Stimulated activated CD4-positive, alpha-beta T cell treated with anti-CD3 and anti-CD28 coated beads, Interleukin-12 subunit alpha, Interleukin-12 subunit beta, amount 100 ng/mL, for 4 hours (primary cell): ENCODE results near the gene NRCAM.

Source experiments
- DNase-seq: peaks from one replicate; pipeline ENCODE4 v3.0.0-alpha.2; 2020

NRCAM gene

DNA sequence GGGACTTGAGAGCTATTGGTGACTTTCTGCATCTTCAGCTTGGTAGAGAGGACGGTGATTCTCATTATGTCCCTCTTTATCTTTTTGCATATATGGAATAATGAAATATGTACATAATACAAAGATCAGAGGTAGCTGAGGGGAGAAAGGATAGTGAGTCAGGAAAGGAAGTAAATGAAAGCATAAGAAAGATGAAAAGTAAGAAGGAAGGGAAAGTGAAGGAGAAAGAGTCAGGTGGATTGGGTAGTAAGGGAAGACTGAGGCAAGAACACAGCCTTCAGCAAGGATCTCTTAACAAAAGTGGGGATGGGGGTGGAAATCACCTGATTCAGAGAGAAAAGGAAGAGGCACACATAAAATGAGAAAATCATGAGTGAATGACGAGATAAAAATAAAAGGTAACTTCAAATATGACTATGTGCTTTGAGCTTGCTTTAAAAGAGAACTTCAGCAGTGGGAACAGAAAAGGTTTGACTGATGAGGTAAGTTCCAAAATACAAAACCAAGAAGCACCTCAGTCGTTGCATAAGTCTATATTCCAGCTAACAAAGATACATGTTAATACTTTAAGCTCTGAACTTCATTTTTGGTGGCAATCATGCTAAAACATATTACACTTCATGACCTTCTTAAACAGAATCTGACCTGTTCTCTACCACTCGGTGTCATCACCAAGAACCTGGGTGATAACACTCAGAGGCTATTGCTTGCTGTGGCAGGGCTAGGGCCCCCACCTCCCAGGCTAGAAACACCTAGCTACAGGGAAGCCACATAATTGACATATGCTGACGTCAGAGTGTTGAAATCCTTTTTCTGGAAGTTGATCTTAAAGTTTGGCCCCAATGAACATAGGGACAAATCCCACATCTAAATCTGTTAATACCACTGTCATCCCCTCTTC is 32.9 kb downstream of the NRCAM start:
- no peak for DNase-seq

DNA sequence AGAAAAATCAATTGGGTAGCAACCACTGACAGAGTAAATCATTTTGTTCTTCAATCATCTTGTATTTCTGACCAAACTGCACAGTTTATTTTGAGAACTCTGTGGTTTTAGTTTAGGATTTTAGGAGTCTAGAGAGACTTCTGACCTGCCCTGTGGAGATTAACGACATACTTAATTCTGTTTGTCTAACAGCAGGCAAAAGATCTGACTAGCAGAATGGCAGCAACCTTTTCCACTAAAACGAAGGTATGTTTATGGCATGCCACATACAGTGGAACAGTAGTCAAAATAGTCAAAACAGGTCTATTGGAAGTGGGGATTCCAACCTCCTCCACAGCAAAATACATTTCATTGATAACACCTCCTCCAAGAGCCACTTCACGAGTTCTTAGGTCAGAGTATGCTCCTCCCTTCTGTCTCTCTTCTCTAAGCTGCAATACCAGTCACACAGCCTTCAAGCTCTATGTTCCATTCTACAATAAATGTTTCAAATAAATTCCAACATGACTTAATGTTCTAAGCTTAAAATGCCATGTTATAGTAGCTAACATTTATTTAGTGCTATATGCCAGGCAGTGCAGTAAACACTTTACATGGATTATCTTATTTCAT is 34.4 kb downstream of the NRCAM start:
- no peak for DNase-seq

DNA sequence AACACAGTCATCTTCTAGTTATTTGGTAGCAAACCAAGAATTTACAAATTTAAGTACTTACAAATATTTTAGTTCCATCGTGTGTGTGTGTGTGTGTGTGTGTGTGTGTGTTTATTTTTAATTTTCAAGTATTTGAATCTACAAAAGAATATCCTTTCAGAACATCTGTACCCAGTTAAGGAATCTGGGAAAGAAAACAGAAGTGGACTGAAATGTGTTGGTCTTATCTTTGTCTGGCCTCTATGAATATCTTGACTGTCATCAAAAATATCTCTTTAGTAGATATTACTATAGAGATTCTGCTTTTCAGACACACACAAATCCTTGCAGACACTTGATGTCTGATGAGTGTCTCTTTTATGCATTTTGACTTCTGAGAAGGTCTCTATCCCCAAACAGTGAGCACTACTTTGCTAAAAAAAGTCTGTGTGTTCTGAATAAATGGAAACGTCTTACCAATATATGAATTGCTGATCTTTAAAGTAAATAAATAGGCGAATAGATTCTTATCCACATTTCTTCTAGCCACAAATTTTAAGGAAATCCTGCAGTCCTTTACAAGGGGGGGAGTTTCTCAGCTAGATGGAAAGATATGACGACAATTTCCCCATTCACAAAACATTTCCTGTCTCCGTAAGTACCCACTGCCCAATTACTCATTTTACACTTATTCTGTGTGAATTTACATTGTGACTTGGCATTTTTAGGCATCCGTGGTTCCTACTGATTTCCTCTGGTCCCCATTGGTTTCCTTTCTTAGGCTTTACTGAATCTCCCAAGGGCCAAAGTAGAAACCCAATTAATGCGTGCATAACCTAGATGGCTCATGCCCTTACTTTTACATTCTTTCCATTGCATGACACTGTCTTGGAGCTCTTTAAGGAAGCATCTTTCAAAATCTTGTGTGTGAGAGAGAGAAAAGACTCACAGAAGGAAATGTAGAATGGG is 36.0 kb downstream of the NRCAM start:
- DNase-seq = no peak

DNA sequence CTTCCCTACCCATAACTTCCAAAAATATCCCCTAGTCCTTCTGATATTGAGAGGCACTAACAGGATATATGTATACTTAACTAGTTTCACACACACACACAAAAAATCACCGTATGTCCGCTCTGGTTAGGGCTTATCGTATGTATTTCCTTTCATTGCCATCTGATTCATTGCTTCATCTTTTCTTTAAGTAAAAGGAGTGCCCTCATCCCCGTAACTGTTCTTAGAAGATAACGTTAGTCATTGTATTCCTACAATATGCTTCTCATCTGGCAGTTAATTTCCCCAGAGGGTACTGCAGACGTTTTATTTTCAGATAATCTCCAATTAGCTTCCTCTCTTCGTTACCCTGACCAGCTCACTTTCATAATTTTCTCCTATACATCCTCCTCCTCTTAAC is 37.3 kb downstream of the NRCAM start:
- DNase-seq = no peak

DNA sequence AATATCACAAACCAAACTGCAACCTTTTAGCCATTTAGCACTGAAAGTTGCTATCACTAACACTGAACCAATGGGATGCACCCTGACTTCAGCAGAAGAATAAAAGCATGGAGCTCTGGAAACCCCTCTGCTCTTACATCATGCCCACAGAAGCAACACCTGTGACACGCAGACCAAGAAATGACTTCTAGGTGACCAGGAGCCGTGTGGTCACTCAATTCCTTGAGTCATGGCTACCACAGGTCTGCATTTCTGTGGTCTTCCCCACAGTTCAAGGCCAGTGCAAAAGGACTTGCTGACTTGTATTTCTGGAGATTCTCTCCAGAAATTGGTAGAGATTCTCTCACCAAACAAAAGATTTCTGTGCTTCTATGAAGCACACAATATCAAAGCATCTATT is 38.3 kb downstream of the NRCAM start:
- no peak for DNase-seq

DNA sequence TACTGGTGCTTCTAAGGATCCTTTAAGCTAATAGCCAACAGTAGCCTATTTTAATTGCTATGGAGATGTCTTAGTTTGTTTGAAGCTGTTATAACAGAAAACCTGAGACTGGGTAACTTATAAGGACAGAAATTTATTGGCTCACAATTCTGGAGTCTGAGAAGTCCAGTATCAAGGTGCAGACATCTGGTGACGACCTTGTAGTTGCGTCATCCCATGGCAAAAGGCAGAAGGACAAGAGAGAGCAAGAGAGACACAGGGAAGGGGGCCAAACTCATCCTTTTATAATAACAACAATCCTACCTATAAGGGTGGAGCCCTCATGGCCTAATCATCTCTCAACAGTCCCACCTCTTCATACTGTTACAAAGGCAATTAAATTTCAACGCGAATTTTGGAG is 39.1 kb downstream of the NRCAM start:
- no peak for DNase-seq

DNA sequence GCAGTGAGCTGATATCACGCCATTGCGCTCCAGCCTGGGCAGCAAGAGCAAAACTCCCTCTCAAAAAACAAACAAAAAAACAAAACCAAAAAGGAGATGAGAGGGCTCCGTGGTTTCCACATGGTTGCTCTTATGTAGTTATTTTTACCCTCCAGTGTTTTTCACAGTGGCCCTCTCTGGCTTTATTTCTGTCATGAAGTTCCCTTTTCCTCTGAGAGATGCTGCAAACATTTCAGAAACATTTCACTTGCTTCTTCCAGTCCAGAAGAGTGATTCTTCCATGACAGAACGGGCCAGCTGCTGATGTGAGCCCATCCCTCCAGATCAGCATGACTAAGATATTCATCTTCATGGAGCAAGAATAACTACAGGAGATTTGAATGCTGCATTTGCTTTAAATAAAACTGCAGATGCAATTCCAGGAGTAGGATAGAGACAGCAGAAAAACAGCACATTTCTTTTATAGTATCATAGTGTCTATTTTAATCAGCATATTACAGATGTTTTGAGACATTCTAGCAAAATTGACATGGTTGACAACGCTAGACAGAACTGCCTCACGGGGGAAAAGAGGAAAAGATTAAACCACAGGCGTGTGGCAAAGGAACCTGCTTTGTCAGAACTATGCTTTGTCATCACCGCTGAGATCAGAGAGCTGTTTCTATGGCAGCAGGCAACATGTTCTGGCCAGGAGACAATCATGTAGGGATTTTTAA is 40.3 kb downstream of the NRCAM start:
- DNase-seq = no peak

DNA sequence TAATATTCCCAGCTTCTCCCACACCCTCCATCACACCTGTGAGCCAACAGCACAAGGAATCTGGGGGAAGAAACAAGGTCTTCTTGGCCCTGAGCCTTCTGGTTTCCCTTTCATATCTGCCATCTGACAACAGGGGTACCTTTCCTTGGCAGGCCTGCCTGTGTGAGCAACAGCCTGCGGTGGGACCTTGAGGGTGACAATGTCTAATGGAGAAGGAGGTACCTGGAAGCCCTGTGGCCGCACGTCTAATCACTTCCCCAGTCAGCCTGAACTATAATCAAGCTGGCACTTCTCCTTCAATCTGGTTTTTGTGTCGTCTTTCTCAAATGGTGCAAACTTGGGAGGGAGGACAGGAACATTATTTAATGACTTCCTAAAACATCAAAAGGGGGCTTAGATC is 41.2 kb downstream of the NRCAM start:
- no peak for DNase-seq

DNA sequence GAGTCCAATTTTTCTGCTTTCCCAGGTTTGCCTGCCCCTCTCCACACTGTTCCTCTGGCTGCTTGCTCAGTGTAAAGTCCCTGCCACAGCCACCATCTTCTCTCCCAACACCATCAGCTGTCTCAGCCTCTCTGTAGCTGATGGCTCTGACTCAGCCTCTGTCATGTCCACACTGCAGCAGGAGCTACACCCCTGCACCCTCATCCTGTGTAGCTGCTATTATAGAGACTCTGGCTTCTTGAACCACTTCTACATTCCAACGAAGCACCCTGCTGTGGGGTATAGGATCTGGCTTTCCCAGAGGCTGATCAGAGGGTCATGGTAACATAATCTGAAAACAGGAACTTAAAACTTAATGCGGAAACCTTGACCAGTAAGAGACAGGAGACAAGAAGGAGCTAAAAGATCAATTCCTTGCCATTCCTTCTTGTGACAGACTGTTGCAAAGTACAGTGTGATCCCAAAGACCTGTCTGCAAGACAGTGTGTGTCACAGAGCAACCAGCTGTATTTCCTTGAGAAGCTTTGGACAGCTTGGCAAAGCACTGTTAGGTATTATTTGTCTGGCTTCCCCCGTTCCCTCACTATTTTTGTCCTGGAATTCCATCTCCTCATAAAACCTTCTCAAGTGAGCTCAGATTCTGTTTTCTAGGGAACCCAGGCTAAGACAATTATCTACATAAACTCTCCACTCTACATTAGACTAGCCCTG is 42.3 kb downstream of the NRCAM start:
- DNase-seq = no peak

DNA sequence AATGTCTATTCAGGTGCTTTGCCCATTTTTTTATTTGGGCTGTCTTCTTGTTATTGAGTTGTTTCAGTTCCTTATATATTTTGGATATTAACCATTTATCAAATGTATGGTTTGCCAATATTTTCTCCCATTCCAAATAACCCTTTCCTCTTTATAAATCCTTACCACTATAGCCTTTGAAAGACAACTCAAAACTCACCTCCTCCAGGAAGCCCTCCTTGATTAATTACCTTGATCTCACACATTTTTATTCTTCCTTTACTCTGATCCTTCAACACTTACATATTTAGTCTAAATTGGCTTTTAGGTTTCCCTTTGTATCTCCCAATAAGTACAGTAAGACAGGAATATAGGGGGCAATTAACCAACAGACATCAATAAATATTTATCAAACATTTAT is 42.9 kb downstream of the NRCAM start:
- no peak for DNase-seq

DNA sequence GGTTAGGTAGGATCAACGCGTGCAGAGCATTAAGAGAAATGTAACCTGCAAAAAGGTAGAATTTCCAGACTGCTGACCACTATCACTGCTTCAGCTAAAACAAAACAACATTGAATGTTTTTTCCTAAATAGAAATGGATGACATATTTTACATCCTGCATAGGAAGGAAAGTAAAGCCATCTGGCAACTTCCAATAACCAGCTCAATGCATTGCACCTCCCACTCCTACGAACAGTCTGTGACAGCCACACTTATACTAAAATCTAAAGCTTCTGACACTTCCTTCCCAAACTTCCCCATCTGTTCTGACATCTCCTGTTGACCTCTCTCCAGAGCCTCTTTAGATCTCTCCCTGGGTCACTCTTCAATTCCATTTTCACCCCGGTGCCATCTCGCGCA is 47.1 kb downstream of the NRCAM start:
- DNase-seq = no peak

DNA sequence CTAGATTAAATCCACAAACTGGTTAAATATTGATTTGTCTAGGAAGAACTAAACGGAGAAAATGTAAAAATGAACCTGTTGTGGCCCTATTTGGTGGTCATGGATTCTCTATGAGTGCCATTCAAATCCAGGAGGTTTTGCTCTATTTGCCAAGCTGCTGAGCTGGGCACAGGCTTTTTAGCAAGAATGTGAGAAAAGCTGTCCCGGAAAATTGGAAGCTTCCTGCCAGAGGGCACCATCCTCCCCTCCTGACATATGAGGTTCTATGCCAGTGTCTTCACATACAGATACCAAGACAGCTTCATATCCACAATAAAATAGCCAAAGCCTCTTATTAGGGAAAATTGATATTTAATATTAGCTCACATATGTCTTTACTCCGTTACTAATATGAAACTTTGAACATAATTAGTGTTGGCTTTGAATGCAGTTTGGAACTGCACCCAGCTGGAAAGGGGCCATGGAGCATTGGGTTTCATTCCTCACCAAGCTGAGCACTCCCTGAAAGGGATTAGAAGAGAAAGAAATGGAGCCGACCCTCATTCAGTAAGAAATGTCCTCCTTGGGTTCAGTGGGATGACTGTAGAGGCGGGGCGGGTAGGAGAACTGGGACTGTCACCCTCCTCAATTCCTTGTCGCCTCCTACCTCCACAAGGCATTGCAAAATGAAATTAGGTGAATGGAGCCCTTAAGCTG is 47.8 kb downstream of the NRCAM start:
- DNase-seq = no peak

DNA sequence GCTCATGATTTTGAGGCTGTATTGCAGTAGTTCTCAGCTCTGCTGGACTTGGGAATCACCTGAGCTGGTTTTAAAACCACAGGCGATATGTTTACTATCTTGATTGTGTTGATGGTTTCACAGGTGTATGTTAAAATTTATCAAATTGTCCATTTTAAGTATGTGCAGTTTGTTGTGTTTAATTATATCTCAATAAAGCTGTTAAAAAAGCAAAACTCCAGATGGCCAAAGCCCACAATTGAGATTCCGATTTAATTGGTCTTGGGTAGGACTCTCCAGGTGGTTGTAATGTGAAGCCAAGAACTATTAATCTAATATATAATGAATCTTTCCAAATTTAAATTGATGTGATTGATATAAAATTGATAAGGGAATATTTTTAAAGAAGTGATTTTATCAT is 48.6 kb downstream of the NRCAM start:
- no peak for DNase-seq

DNA sequence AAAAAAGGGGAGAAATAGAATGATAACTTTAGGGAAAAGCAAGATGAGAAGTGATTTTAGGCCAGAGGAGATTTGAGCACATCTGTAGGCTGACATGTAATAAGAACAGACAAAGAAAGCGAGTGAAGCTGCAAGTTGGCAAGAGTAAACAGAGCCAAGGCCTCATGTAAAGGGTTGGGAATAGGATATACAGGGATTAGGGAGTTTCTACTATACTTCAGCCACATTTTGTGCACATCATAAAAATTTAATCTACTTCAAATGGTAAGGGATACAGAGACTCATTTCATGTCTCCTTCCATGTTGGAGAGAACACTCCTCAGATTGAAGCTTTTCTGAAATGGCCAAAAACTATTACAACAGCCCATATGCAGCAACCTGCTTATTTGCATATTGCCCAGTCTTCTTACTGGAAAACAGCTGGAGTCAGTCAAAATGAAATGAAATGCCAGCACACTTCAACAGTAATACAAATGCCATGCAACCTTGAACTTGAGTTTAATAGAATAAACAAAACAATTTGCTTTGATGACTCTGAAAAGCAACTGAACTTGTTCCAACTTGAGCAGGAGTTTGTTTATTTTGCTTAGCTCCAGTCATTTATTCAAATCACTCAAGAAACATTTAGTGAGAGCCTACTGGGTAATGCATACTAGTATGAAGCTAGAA is 49.9 kb downstream of the NRCAM start:
- no peak for DNase-seq

DNA sequence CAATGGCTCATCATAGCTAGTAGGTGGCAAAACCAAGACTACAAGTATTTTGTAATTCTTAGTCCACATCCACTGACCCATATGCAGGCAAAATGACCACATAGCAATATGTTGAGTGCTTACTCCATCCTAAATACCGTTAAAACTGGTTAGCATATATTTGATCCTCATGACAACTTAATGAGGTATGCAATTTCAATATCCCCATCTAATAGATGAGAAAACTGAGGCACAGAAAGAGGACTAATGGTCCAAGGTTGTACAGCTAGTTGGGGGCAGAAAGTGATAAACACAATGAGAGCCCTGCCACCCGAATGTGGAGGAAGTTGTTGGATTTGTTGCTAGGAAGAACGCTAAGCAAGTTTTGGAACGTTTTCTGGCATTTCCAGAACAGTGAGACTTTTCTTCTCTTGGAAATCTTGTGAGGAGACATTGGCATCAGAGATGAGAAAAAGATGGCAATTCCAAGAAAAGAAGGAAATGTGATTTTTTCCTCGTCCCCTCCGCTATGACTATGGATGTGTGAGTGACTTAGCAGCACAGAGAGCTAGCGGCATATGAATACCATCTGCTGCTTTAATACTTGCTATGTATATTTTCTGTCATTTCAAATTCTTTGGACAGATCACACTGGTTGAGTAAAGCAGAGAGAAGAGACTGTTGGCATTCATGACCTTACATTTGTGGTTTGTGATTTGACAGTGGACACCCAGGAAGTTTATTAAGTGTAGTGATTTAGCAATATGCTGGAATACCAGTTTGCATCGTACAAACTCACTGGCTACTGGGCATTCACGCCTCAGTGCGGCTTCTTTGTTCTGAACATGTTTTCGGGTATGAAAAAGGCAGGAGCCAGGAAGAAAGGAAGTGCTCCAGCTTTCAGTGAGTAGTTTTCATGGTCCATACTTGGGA is 51.5 kb downstream of the NRCAM start:
- DNase-seq = no peak

DNA sequence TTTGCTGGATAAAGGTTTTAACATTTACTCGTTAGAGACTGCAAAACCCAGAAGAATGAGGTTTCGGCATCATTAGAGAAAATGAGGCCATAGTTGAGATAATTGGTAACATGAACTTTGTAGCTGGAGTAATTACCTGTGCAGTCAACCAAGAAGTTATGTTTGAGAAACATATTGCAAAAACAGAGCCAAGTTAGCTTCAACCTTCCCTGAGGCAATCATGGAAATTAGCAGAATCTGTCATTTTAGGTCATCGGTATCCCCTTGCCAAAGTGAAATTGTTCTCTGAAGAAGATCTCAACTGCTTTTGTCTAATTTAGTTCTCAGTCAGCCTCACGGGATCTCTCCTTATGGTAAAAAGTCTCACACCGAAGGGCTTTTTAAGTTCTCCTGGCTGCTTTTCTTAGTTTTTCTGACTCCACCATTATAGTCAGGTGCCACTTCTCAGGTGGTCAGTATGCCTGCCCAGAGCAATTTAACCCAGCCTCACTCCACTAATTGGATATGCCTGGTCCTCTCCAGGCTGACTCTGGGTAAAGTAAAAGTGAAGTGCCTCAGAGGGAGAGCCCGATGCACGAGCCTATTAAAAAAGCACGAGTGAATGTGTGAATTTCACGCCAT is 52.5 kb downstream of the NRCAM start:
- DNase-seq = no peak

DNA sequence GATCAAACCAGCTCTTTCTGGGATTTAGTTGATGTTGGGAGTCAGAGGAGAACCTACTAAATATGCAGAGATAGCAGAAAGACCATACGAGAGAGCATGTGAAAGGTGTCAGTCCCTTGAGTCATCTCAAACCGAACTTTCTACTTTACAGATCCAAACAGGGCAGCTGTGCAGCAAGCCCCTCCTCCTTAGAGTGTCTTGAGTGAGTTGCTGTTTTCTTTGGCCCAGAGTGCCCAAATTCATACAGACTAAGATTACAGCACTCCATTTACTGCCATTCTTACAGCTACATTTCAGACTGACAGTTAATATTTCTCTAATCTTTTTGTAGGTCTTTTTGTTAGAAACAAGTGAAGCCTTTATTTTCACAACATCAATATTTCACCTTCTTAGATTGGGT is 53.4 kb downstream of the NRCAM start:
- DNase-seq = no peak

DNA sequence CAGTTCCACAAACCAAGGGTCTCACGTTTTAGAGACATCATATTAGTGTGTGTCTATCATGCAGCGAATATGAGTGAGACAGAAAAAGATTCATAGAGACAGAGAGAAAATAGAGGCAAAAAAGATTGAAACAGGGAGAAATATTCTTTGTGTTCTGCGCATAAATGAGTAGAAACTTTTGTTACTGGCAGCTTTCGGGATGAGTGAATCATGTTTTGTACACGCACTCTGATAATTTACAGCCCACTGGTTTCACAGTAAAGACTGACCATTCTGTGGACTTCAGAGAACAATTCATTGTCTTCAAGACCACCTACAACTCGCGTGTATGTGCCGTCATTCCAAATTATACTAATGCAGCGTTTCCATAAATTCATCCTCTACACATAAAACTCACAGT is 60.2 kb downstream of the NRCAM start:
- DNase-seq = no peak

DNA sequence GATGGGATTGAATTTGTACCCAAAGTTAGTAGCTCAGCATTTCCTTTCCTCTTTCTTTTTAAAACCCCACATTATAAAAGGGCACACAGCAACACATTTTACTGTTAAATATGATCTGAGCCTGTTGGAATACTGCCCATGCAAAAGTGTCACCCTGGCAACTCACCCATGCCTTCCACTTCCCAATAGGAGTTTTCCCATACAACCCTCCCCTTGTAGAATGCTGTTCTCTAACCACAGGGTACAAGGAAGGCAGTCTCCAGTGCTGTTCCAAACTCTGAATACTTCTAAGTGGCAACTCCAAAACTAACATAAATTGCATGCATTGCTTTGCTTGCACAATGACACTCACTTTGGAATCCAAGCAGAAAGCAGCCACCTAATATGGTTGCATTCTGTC is 60.8 kb downstream of the NRCAM start:
- DNase-seq = no peak
